Testis (tissue), 3 donors: Measurements from ENCODE around the gene CNKSR2. TPM values are rescaled to one million over a fixed set of nuclear protein-coding genes. Genes with fewer than 3 reads are reported as not detected.

Experiments used
- DNase-seq: peaks from one replicate; pipeline ENCODE4 v3.0.0-alpha.2; 2019
- H3K27ac ChIP-seq, 2 donors: fragments of 200-600 bp; sonication (generic); one replicate each; pipeline ENCODE4 v1.5.1; 2019
- H3K27me3 ChIP-seq: fragments of 200-600 bp; sonication (generic); one replicate; pipeline ENCODE4 v1.5.1; 2019
- H3K36me3 ChIP-seq: fragments of 200-600 bp; sonication (generic); one replicate; pipeline ENCODE4 v1.5.1; 2017; ENCODE audit warnings: low read depth; ENCODE audit errors: missing control alignments
- H3K4me1 ChIP-seq: fragments of 200-600 bp; sonication (generic); one replicate; pipeline ENCODE4 v1.5.1; 2019
- H3K4me3 ChIP-seq, 2 donors: fragments of 200-600 bp; sonication (generic); one replicate each; pipeline ENCODE4 v1.5.1; 2017 to 2019
- H3K9me3 ChIP-seq: fragments of 200-600 bp; sonication (generic); one replicate; pipeline ENCODE4 v1.5.1; 2017
- POLR2A ChIP-seq: fragments of 450-650 bp; IDR thresholded peaks from one replicate; pipeline ENCODE4 v1.6.1; 2017; ENCODE audit warnings: antibody characterized with exemption, mild to moderate bottlenecking, moderate library complexity
- WGBS, 2 donors: methylation state at CpG; one replicate each; pipeline ENCODE4 v1.1.5; 2018; 5-methylcytosine and 5-hydroxymethylcytosine counted together
- intact Hi-C: fragments of 100-400 bp; cut with DNase I; formaldehyde crosslinking; loops from one replicate; pipeline ENCODE4 v1.15.1; 2023; ENCODE audit warnings: low total_unique reads
- polyA plus RNA-seq: library from polyadenylated mRNA; stranded (reverse); fragments of 350-450 nt; fragmentation: Illumina TruSeq; extraction: RNeasy Lipid Tissue Mini Kit (QIAGEN cat#74804); gene quantifications from one replicate; pipeline ENCODE4 v1.2.3, GENCODE V29; 2014; ENCODE audit warnings: low read depth, low replicate concordance; ENCODE audit not compliant: insufficient read depth
- total RNA-seq, 2 donors: library from RNA; depleted of rRNA; stranded (reverse); fragments of >200 nt; gene quantifications; one replicate each; pipeline ENCODE4 v1.2.3, GENCODE V29; 2016
- TF ChIP-seq, protein P1 (sequence below), 3 experiments: fragments of 450-650 bp in 2 of 3; fragments of 200-600 bp in 1 of 3; sonication (generic) in 1 of 3; IDR thresholded peaks; one replicate each; pipeline ENCODE4 v1.5.1; 2016 to 2019; ENCODE audit warnings: antibody characterized with exemption in 3 of 3, mild to moderate bottlenecking in 2 of 3, moderate library complexity in 1 of 3

The CNKSR2 gene
- total and polyA plus RNA-seq, 3 donors from 2014 or later: 2.1 to 17.3 (median 13.2) TPM

GRCh38 chrX:21565025-21565424 lies 190.8 kb downstream of the CNKSR2 start:
- no peak for TF ChIP-seq POLR2A
- TF ChIP-seq, protein P1, sequence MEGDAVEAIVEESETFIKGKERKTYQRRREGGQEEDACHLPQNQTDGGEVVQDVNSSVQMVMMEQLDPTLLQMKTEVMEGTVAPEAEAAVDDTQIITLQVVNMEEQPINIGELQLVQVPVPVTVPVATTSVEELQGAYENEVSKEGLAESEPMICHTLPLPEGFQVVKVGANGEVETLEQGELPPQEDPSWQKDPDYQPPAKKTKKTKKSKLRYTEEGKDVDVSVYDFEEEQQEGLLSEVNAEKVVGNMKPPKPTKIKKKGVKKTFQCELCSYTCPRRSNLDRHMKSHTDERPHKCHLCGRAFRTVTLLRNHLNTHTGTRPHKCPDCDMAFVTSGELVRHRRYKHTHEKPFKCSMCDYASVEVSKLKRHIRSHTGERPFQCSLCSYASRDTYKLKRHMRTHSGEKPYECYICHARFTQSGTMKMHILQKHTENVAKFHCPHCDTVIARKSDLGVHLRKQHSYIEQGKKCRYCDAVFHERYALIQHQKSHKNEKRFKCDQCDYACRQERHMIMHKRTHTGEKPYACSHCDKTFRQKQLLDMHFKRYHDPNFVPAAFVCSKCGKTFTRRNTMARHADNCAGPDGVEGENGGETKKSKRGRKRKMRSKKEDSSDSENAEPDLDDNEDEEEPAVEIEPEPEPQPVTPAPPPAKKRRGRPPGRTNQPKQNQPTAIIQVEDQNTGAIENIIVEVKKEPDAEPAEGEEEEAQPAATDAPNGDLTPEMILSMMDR (IDR thresholded peaks at IDR 0.05): no peak
- Histone ChIP-seq H3K27ac (no peak overlapping the region), H3K36me3 (no peaks in the 10 kb centered on the region), H3K27me3 (no peaks in the 10 kb centered on the region), H3K4me3 (no peak overlapping the region), H3K9me3 (no peaks in the 10 kb centered on the region), H3K4me1 (no peaks in the 10 kb centered on the region)
- DNase-seq: no peak
- intact Hi-C loops: no loop called here
- WGBS, 2 donors: 95% methylated on average over 3 of the region's 3 CpGs

DNA sequence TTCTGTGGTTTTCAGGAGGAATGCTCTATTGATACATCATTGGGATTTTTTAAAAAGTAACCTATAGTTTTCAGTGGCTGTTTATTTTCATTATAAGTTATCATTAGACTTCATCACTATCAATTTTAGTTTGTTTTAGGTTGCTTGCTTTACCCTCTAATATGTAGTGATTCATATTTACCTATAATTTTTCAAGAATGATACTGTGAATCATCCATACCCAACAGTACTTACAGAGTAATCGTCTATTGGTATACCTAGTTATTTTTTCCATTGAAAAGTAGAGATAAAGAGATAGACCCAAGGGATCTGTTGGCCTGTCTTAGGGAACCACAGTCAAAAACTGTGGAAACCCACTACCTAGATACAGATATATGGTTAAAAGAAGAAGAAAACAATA lies 200.6 kb downstream of the CNKSR2 start:
- WGBS, 2 donors: 91 to 100% methylated on average over 1 of the region's 1 CpG

DNA sequence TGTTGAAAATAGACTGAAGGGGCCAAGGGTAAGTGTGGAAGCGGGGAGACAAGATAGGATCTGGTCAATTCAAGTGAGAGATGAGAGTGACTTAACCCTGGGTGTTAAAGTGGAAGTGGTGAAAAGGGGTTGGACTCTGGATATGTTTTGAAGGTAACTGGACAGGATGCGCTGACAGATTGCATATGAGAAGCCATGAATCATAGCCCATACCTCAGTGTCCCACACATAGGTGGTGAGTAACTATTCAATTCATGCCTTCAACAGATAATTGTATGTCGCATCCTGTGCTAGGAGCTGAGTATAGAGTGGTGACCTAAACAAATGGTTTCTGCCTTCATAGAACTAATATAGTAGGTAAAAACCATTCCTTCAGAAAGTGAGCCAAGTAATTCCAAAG lies 207.3 kb downstream of the CNKSR2 start:
- no peak for DNase-seq
- Histone ChIP-seq H3K4me1 (no peaks in the 10 kb centered on the region), H3K36me3 (no peaks in the 10 kb centered on the region), H3K27ac (no peak overlapping the region), H3K27me3 (no peaks in the 10 kb centered on the region), H3K4me3 (no peak overlapping the region), H3K9me3 (no peaks in the 10 kb centered on the region)
- intact Hi-C loops: no loop called here
- 98 to 100% methylated on average over 3 of the region's 3 CpGs for WGBS, 2 donors
- TF ChIP-seq POLR2A: no peak
- TF ChIP-seq, protein P1 (IDR thresholded peaks at IDR 0.05): no peak

More for the DNA sequence above, 200.6 kb downstream of the CNKSR2 start:
- DNase-seq: no peak
- intact Hi-C loops: no loop called here
- no peak overlapping the region for H3K4me3 ChIP-seq
- no peaks in the 10 kb centered on the region for H3K27me3 ChIP-seq
- H3K4me1 ChIP-seq: no peaks in the 10 kb centered on the region
- TF ChIP-seq POLR2A: no peak
- TF ChIP-seq, protein P1 (IDR thresholded peaks at IDR 0.05): no peak
- no peaks in the 10 kb centered on the region for H3K9me3 ChIP-seq
- no peak overlapping the region for H3K27ac ChIP-seq
- no peaks in the 10 kb centered on the region for H3K36me3 ChIP-seq

DNA sequence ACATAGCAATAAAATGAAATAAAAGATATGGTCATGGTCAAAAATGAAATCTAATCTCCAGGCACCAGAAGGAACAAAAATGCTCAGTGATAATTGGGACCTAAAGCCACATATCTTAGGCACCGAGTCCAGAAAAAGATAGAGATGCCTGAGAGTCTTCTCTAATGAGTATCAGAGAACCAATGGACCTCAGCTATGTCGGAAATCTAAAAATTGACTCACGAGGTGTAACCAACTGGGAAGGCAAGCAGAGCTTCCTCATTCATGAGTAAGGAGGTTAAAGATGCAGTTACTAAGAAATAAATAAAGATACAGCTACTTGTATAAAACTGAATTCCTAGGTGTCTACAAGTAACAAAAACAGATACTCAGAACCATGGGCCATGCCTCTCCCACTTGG lies 211.8 kb downstream of the CNKSR2 start:
- Histone ChIP-seq H3K27me3 (no peaks in the 10 kb centered on the region), H3K4me3 (no peak overlapping the region), H3K27ac (no peak overlapping the region), H3K9me3 (no peaks in the 10 kb centered on the region), H3K4me1 (no peaks in the 10 kb centered on the region), H3K36me3 (no peaks in the 10 kb centered on the region)
- TF ChIP-seq, protein P1 (IDR thresholded peaks at IDR 0.05): no peak
- no peak for TF ChIP-seq POLR2A
- intact Hi-C loops: no loop called here
- WGBS, 2 donors: 87% methylated on average over 3 of the region's 3 CpGs
- no peak for DNase-seq

- intact Hi-C loops: no loop called here
- H3K4me1 ChIP-seq: no peaks in the 10 kb centered on the region
- H3K27me3 ChIP-seq: no peaks in the 10 kb centered on the region
- no peaks in the 10 kb centered on the region for H3K9me3 ChIP-seq
- no peak for TF ChIP-seq POLR2A
- TF ChIP-seq, protein P1 (IDR thresholded peaks at IDR 0.05): no peak
- H3K36me3 ChIP-seq: no peaks in the 10 kb centered on the region
- no peak overlapping the region for H3K27ac ChIP-seq
- no peak overlapping the region for H3K4me3 ChIP-seq
- WGBS, 2 donors: 92 to 95% methylated on average over 4 of the region's 4 CpGs
- DNase-seq: no peak
Measured at GRCh38 chrX:21590012-21590776, 216.0 kb downstream of the CNKSR2 start.
